Liver (tissue), 9 donors: ENCODE data around the gene WFDC10A. TPM values are rescaled to one million over a fixed set of nuclear protein-coding genes. Genes with fewer than 3 reads are reported as not detected.

Experiments
- DNase-seq: peaks from one replicate; pipeline ENCODE4 v3.0.0-alpha.2; 2017; ENCODE audit warnings: low spot score
- H3K27ac ChIP-seq, 2 donors: one replicate each; pipeline ENCODE4 v1.7.0; 2013; ENCODE audit warnings: inconsistent platforms in 2 of 2, low read length in 2 of 2, control low read depth in 1 of 2, low read depth in 1 of 2, mild to moderate bottlenecking in 1 of 2
- H3K27me3 ChIP-seq, 4 donors: one replicate each; pipeline versions ENCODE4 v1.6.1 to v1.7.0; 2013; ENCODE audit warnings: low read length in 3 of 4, inconsistent platforms in 1 of 4, mild to moderate bottlenecking in 1 of 4, moderate library complexity in 1 of 4; ENCODE audit not compliant: control insufficient read depth in 4 of 4, insufficient read depth in 4 of 4
- H3K36me3 ChIP-seq, 4 donors: one replicate each; pipeline versions ENCODE4 v1.6.1 to v1.7.0; 2013; ENCODE audit warnings: low read length in 3 of 4, mild to moderate bottlenecking in 3 of 4, low read depth in 1 of 4, moderate library complexity in 1 of 4; ENCODE audit not compliant: control insufficient read depth in 4 of 4, insufficient read depth in 3 of 4
- H3K4me1 ChIP-seq, 4 donors: one replicate each; pipeline versions ENCODE4 v1.6.1 to v1.7.0; 2013; ENCODE audit warnings: low read length in 3 of 4, mild to moderate bottlenecking in 3 of 4, moderate library complexity in 1 of 4; ENCODE audit not compliant: control insufficient read depth in 4 of 4, insufficient read depth in 4 of 4
- H3K4me3 ChIP-seq, 3 donors: one replicate each; pipeline versions ENCODE4 v1.6.1 to v1.7.0; 2013; ENCODE audit warnings: low read length in 3 of 3, control low read depth in 1 of 3, low read depth in 1 of 3, mild to moderate bottlenecking in 1 of 3
- H3K9ac ChIP-seq, 2 donors: one replicate each; pipeline ENCODE4 v1.7.0; 2013; ENCODE audit warnings: low read length in 2 of 2, mild to moderate bottlenecking in 2 of 2, moderate library complexity in 2 of 2, control low read depth in 1 of 2, low read depth in 1 of 2
- H3K9me3 ChIP-seq, 4 donors: one replicate each; pipeline versions ENCODE4 v1.6.1 to v1.7.0; 2013; ENCODE audit warnings: low read length in 3 of 4; ENCODE audit not compliant: control insufficient read depth in 4 of 4
- EGR1 ChIP-seq, 2 donors: IDR thresholded peaks; 2 replicates each; pipeline ENCODE4 v1.6.1; 2016 to 2018; ENCODE audit warnings: antibody characterized with exemption in 2 of 2, low read depth in 2 of 2
- FOXA1 ChIP-seq: IDR thresholded peaks from 2 replicates; pipeline ENCODE4 v1.6.1; 2016; ENCODE audit warnings: antibody characterized with exemption
- FOXA2 ChIP-seq: IDR thresholded peaks from 2 replicates; pipeline ENCODE4 v1.6.1; 2016; ENCODE audit warnings: antibody characterized with exemption
- GABPA ChIP-seq, 2 donors: IDR thresholded peaks in 1 of 2; conservative IDR thresholded peaks in 1 of 2; 2 replicates each; pipeline ENCODE4 v1.6.1; 2016; ENCODE audit warnings: antibody characterized with exemption in 2 of 2, mild to moderate bottlenecking in 1 of 2, moderate library complexity in 1 of 2
- HNF4A ChIP-seq, 2 donors: conservative IDR thresholded peaks; 2 replicates each; pipeline ENCODE4 v1.6.1; 2016; ENCODE audit warnings: antibody characterized with exemption in 2 of 2, mild to moderate bottlenecking in 2 of 2
- HNF4G ChIP-seq: IDR thresholded peaks from 2 replicates; pipeline ENCODE4 v1.6.1; 2016; ENCODE audit warnings: antibody characterized with exemption
- JUND ChIP-seq, 2 donors: IDR thresholded peaks; 2 replicates each; pipeline ENCODE4 v1.6.1; 2016; ENCODE audit warnings: antibody characterized with exemption in 2 of 2
- NR2F2 ChIP-seq: IDR thresholded peaks from 2 replicates; pipeline ENCODE4 v1.6.1; 2016; ENCODE audit warnings: antibody characterized with exemption
- RAD21 ChIP-seq, 2 donors: IDR thresholded peaks; 2 replicates each; pipeline ENCODE4 v1.6.1; 2016; ENCODE audit warnings: antibody characterized with exemption in 2 of 2, mild to moderate bottlenecking in 2 of 2
- RXRA ChIP-seq, 2 donors: IDR thresholded peaks; 2 replicates each; pipeline ENCODE4 v1.6.1; 2017 to 2018; ENCODE audit warnings: antibody characterized with exemption in 2 of 2, mild to moderate bottlenecking in 1 of 2
- SP1 ChIP-seq: IDR thresholded peaks from 2 replicates; pipeline ENCODE4 v1.6.1; 2018; ENCODE audit warnings: antibody characterized with exemption, mild to moderate bottlenecking
- TAF1 ChIP-seq: conservative IDR thresholded peaks from 2 replicates; pipeline ENCODE4 v1.6.1; 2016; ENCODE audit warnings: antibody characterized with exemption, mild to moderate bottlenecking
- YY1 ChIP-seq: IDR thresholded peaks from 2 replicates; pipeline ENCODE4 v1.6.1; 2016; ENCODE audit warnings: antibody characterized with exemption, mild to moderate bottlenecking
- WGBS: extraction: QIAGEN DNeasy Blood & Tissue Kit; methylation state at CpG from one replicate; pipeline ENCODE4 v1.1.7; 2013; 5-methylcytosine and 5-hydroxymethylcytosine counted together
- polyA plus RNA-seq, 2 donors: library from polyadenylated mRNA; stranded (reverse) in 1 of 2; unstranded in 1 of 2; fragments of 200-250 nt in 1 of 2; fragments of >200 nt in 1 of 2; fragmentation: Nextera tagmentation in 1 of 2; extraction: Ambion mirVana in 1 of 2; gene quantifications; one replicate each; pipeline versions ENCODE4 v1.2.1 to v1.2.3, GENCODE V29; 2013 to 2015
- total RNA-seq, 2 donors: library from RNA; depleted of rRNA; stranded (reverse); fragments of >200 nt; gene quantifications; one replicate each; pipeline ENCODE4 v1.2.3, GENCODE V29; 2014
- TF ChIP-seq, protein P1 (sequence below): fragments of 150-350 bp; IDR thresholded peaks from 2 replicates; pipeline ENCODE4 v1.5.1; 2017; ENCODE audit warnings: improper control_type of control experiment, low read depth, low read length; ENCODE audit not compliant: missing input control
- TF ChIP-seq, protein P2 (sequence below): IDR thresholded peaks from 2 replicates; pipeline ENCODE4 v1.6.1; 2016; ENCODE audit warnings: antibody characterized with exemption, mild to moderate bottlenecking
- TF ChIP-seq, protein P3 (sequence below): IDR thresholded peaks from 2 replicates; pipeline ENCODE4 v1.6.1; 2016; ENCODE audit warnings: antibody characterized with exemption
- TF ChIP-seq, protein P4 (sequence below): IDR thresholded peaks from 2 replicates; pipeline ENCODE4 v1.6.1; 2016; ENCODE audit warnings: antibody characterized with exemption
- TF ChIP-seq, protein P5 (sequence below): IDR thresholded peaks from 2 replicates; pipeline ENCODE4 v1.6.1; 2016; ENCODE audit warnings: antibody characterized with exemption
- donor health status: healthy.
- donor health status: healthy.
- donor health status: healthy.
- donor health status: healthy.
- donor health status: healthy.

Gene WFDC10A
- total and polyA plus RNA-seq, 4 donors = not detected

DNA sequence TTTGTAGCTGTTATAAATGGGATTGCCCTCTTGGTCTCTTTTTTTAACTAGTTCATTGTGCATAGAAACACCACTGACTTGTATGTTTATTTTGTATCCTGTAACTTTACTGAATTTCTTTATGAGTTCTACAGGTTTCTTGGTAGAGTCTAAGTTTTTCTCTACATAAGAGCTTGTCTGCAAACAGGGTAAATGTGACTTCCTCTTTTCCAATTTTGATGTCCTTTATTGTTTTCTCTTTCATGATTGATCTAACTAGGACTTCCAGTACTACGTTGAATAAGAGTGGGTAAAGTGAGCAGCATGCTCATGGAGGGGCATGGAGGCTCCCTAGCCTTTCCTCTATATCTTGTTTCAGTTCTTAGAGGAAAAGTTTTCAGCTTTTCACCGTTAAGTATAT lies 3.0 kb upstream of the WFDC10A start:
- Histone ChIP-seq H3K27me3 (no peaks in the 10 kb centered on the region), H3K27ac (no peak overlapping the region), H3K4me1 (peaks cover 0 to 4% (median 2%) of the 10 kb centered on the region in 4 donors), H3K4me3 (no peak overlapping the region), H3K9me3 (no peaks in the 10 kb centered on the region), H3K36me3 (no peaks in the 10 kb centered on the region), H3K9ac (no peak overlapping the region)
- no peak for DNase-seq
- no peak for TF ChIP-seq FOXA1
- no peak for TF ChIP-seq HNF4A (conservative IDR thresholded peaks at IDR 0.05)
- TF ChIP-seq RAD21 (IDR thresholded peaks at IDR 0.05) = no peak
- TF ChIP-seq, protein P1, sequence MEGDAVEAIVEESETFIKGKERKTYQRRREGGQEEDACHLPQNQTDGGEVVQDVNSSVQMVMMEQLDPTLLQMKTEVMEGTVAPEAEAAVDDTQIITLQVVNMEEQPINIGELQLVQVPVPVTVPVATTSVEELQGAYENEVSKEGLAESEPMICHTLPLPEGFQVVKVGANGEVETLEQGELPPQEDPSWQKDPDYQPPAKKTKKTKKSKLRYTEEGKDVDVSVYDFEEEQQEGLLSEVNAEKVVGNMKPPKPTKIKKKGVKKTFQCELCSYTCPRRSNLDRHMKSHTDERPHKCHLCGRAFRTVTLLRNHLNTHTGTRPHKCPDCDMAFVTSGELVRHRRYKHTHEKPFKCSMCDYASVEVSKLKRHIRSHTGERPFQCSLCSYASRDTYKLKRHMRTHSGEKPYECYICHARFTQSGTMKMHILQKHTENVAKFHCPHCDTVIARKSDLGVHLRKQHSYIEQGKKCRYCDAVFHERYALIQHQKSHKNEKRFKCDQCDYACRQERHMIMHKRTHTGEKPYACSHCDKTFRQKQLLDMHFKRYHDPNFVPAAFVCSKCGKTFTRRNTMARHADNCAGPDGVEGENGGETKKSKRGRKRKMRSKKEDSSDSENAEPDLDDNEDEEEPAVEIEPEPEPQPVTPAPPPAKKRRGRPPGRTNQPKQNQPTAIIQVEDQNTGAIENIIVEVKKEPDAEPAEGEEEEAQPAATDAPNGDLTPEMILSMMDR = no peak
- TF ChIP-seq, protein P2, sequence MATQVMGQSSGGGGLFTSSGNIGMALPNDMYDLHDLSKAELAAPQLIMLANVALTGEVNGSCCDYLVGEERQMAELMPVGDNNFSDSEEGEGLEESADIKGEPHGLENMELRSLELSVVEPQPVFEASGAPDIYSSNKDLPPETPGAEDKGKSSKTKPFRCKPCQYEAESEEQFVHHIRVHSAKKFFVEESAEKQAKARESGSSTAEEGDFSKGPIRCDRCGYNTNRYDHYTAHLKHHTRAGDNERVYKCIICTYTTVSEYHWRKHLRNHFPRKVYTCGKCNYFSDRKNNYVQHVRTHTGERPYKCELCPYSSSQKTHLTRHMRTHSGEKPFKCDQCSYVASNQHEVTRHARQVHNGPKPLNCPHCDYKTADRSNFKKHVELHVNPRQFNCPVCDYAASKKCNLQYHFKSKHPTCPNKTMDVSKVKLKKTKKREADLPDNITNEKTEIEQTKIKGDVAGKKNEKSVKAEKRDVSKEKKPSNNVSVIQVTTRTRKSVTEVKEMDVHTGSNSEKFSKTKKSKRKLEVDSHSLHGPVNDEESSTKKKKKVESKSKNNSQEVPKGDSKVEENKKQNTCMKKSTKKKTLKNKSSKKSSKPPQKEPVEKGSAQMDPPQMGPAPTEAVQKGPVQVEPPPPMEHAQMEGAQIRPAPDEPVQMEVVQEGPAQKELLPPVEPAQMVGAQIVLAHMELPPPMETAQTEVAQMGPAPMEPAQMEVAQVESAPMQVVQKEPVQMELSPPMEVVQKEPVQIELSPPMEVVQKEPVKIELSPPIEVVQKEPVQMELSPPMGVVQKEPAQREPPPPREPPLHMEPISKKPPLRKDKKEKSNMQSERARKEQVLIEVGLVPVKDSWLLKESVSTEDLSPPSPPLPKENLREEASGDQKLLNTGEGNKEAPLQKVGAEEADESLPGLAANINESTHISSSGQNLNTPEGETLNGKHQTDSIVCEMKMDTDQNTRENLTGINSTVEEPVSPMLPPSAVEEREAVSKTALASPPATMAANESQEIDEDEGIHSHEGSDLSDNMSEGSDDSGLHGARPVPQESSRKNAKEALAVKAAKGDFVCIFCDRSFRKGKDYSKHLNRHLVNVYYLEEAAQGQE = no peak
- no peak for TF ChIP-seq YY1
- TF ChIP-seq RXRA (IDR thresholded peaks at IDR 0.05) = no peak
- no peak for TF ChIP-seq EGR1 (IDR thresholded peaks at IDR 0.05; ENCODE audit: low read depth in 2 of 2)
- no peak for TF ChIP-seq SP1
- no peak for TF ChIP-seq GABPA (IDR thresholded peaks at IDR 0.05 in 1 of 2, conservative IDR thresholded peaks at IDR 0.05 in 1 of 2)
- TF ChIP-seq NR2F2 = no peak
- TF ChIP-seq TAF1 = no peak
- TF ChIP-seq FOXA2 = no peak
- TF ChIP-seq, protein P3, sequence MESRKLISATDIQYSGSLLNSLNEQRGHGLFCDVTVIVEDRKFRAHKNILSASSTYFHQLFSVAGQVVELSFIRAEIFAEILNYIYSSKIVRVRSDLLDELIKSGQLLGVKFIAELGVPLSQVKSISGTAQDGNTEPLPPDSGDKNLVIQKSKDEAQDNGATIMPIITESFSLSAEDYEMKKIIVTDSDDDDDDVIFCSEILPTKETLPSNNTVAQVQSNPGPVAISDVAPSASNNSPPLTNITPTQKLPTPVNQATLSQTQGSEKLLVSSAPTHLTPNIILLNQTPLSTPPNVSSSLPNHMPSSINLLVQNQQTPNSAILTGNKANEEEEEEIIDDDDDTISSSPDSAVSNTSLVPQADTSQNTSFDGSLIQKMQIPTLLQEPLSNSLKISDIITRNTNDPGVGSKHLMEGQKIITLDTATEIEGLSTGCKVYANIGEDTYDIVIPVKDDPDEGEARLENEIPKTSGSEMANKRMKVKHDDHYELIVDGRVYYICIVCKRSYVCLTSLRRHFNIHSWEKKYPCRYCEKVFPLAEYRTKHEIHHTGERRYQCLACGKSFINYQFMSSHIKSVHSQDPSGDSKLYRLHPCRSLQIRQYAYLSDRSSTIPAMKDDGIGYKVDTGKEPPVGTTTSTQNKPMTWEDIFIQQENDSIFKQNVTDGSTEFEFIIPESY = no peak
- TF ChIP-seq JUND (IDR thresholded peaks at IDR 0.05) = no peak
- TF ChIP-seq, protein P4, sequence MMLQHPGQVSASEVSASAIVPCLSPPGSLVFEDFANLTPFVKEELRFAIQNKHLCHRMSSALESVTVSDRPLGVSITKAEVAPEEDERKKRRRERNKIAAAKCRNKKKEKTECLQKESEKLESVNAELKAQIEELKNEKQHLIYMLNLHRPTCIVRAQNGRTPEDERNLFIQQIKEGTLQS = no peak
- no peak for TF ChIP-seq HNF4G
- TF ChIP-seq, protein P5, sequence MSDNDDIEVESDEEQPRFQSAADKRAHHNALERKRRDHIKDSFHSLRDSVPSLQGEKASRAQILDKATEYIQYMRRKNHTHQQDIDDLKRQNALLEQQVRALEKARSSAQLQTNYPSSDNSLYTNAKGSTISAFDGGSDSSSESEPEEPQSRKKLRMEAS = no peak
- WGBS = 63% methylated on average over 2 of the region's 2 CpGs

DNA sequence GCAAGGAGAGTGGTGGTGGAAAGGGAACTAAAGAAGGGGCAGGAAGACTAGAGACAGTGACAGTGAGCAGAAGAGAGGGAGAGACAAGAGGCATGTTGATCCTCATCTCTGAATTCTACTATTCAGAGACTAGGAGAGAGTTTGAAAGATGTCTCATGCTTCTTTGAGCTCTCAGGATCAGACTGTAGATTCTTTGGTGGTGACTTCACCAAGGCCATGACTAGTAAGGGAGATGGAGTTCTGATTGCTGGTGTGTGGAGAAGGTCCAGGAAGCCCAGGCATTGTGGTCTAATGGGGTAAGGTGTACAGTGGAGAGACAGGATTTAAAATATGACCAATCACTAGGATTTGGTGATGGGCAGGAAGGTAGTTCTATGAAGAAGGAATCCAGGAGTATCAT lies 832 bp downstream of the WFDC10A start:
- Histone ChIP-seq H3K9me3 (no peaks in the 10 kb centered on the region), H3K9ac (no peak overlapping the region), H3K27ac (no peak overlapping the region), H3K4me3 (no peak overlapping the region), H3K36me3 (no peaks in the 10 kb centered on the region), H3K4me1 (no peaks in the 10 kb centered on the region), H3K27me3 (no peaks in the 10 kb centered on the region)
- no peak for DNase-seq
- TF ChIP-seq FOXA2 = no peak
- TF ChIP-seq HNF4A (conservative IDR thresholded peaks at IDR 0.05) = no peak
- TF ChIP-seq, protein P3 = no peak
- TF ChIP-seq, protein P1 = no peak
- TF ChIP-seq JUND (IDR thresholded peaks at IDR 0.05) = no peak
- TF ChIP-seq, protein P4 = no peak
